Measurements from ENCODE around the gene TLE5.
A peak's percentile ranks its signal among the peaks of the same experiment; 100 is the strongest.
"Not testable (repeated sequence)": the region's sequence is repeated elsewhere in the genome, so short reads cannot be mapped to it uniquely, and the experiment has no call there.

The TLE5 gene

DNA sequence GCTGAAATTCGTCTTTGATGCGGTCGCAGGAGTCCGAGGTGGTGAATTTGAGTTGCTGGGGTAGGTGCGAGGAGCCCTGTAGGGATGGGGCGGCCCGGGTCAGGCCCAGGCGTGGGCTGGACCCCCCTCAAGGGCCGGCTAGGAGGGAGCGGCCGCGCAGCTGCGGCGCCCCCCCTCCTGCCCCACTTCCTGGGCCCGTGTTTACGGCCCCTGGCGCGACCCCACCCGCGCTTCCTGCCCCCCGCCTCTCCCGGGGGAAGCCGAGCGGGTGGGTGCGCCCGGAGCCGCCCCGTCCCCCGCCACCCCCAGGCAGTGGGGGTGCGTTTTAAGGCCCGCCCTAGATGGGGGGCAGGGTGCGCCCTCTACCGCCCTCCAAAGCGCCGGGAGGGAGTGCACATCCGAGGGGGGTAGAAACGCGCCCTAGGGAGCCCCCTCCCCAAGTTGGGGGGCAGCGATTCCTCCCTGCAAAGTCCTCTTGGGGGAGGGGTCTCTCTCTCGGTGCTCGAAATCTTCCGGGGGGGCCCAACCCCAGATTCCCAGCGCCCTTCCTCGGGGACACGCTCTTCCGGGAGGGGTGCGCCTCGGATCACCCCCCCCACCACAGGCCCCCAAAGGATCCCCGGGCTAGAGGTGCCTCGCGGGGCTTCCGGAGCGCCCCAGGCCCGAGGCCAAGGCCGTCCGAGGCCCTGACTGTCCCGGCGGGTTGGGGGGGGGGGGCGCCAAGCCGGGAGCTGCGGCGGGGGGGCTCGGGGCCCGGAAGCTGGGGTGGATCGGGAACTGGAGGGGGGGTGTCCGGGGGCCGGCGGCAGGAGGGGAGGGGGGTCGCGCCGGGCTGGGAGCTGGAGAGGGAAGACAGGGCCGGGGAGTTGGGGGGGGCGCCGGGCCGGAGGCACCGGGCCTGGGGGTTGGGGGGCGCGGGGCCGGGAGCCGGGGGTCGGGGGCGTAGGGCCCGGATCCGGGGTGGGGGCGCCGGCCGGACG, 823 bp downstream of the TLE5 start:
- peak in 43 of 56 donors; percentile 3 to 77 (median 34) for DNase-seq

DNA sequence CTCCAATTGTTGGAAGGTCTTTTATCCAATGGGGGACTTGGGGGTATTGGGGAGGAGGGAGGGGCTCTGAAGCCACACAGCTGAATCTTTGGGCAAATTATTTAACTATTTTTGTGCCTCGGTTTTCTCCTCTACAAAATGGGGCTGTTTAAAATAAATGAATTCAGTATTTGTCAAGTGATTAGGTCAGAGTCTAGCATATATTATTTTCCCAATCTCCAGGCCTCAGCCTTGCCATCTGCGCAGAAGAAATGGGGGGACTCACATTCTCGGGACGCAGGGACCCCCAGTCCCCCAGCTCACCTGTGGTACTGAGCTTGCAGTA, 1.5 kb downstream of the TLE5 start:
- no peak for DNase-seq

DNA sequence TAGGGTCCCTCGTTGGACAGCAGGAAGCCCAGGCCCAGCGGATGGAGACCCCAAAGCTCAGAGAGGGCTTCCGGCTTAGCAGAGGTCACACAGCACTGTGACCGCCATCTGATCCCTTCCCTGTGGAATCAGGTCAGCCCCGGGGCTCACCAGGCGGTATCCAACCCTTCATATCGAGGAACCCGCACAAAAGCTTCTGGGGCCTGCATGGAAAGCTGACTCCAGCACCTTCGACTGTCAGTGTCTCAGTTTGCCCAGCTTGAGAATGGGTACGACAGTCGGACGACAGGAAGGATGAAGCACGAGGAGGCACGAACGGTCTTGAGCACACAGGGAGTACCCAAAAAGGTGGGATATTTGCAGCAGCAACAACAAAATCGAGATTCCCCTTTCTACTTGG, 2.6 kb downstream of the TLE5 start:
- no peak for DNase-seq

DNA sequence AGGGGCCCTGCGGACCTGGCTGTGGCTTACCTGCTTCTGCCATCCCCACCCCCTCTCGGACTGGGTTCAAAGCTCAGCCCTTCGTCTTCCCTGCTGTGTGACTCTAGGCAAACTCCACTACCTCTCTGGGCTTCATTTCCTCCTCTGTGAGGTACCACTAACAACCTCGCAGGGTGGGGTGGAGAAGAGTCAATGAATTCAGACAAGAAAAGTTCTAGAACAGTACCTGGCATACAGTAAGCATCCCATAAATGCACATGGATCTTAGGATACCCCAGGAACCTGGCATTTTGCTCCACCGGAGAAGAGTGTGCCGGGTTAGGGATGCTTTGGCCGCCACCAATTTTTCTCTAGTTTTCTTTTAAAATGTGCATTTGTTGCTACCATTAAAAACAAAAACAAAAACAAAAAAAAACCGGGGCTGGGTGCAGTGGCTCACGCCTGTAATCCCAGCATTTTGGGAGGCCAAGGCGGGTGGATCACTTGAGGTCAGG, 3.4 kb downstream of the TLE5 start:
- no peak for DNase-seq

DNA sequence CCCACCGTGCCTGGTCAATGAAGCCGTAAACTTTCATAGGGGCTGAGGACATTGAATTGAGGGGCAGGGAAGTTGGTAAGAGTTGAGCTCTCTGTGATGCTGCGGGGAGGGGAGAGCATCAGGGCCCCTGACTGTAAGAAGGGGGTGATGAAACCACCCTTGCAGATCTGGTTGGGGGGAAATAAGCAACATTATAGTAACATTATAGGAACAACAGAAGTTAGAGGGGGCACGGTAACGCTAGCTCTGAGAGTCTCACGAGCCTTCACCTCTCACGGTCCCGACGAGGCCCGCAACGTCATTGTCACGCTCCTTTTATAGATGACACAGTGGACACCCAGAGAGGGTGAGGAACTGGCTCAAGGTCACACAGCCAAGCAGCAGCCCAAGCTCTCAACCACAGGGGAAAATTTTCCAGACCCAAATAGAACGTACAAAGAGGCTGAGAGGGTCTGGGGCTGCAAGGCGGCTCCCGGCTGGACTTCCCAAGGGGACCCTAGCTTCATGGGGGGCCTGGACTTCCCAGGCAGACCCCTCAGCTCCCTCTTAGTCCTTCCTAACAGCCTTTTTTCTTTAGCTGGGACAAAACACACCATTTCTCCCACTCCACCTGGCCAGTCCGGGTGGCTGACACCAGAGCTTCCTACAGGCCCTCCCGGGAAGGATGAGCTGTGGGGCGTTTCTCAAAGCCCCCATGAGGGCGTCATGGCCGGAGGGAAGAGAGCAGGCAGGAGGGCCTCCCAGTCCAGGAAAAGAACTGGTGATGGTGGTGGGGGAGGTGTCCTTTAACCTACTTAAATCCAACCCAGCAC, 4.1 kb downstream of the TLE5 start:
- DNase-seq: no peak

DNA sequence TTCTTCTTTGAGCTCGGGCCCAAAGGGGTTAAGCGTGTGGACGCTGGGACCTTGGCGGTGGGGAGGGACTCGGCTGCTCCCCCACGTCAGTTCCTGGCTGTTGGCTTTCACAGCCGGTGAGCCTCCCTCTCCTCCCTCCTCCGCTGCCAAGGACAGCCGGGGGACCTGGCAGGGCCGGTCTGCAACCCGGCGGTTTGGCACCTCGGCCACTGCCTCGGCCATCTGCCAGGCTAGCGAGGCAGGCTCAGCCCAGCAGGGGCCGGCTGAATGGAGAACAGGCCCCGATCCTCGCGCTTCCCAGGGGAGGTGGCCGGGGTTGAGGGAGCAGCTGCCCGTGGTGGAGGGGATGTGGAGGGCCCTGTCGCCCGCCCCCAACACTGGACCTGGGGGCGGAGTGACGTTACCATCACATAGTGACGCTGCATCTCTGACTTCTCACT, 5.0 kb downstream of the TLE5 start:
- peak in 54 of 56 donors; percentile 12 to 85 (median 58) for DNase-seq

DNA sequence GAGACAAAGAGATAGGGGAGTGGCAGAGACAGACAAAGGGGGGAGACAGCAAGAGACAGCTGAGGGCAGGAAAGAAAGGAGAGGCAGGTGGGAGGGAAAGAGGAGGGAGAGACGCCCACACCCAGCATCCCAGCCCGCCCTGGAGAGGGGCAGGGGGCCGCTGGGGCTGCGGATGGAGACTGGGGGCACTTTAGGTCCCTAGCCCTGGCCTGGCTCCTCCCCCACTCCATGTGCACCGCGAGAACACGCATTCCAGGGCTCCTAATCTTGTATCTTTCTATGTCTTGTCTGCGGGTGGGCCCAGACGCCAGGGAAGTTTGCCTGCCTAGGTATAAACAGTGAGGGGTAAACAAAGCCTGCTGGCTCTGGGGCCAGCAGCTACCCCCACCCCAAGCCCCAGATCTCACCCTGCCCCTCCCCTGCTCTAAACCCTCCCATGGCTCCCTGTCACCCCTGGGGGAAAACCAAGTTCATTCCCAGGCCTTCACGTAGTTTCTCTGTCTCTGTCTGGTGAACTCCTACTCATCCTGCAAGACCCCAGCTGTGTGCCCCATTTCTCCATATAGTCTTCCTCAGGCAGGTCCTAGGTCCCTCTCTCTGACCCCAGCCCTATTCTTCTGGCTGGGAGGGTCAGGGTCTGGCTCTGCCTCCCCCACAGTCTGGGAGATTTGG, 5.7 kb downstream of the TLE5 start:
- no peak for DNase-seq

DNA sequence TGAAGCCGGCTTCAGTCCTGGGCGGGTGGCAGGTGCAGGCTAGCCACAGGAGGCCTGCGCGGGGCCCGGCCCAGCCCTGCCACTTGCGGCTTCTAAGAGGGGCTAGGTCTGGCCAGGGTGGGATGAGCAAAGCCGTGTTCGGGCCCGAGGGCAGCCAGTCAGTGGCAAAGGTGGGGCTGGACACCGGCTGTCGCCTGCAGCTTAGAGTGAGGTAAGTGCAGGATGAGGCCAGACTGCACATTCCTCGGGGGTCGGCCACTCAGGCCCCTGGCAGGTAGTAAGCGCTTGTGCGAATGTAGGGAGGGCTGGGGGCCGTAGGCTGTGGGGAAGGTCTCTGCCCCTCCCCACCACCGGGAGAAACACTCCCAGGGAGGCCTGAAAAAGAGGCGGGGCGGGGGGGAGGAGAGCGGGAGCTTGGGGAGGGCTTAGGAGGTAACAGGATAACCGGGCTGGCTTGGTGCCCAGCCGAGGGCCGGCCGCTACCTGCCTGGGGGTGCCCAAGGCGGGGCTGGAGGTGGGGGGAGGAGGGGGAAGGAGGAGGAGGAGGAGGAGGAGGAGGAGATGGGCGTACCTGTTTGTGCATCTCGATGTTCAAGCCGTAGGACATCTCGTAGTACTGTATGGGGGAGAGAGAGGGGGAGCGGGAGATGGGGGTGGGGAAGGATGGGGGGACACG, 6.4 kb downstream of the TLE5 start:
- DNase-seq: no peak

DNA sequence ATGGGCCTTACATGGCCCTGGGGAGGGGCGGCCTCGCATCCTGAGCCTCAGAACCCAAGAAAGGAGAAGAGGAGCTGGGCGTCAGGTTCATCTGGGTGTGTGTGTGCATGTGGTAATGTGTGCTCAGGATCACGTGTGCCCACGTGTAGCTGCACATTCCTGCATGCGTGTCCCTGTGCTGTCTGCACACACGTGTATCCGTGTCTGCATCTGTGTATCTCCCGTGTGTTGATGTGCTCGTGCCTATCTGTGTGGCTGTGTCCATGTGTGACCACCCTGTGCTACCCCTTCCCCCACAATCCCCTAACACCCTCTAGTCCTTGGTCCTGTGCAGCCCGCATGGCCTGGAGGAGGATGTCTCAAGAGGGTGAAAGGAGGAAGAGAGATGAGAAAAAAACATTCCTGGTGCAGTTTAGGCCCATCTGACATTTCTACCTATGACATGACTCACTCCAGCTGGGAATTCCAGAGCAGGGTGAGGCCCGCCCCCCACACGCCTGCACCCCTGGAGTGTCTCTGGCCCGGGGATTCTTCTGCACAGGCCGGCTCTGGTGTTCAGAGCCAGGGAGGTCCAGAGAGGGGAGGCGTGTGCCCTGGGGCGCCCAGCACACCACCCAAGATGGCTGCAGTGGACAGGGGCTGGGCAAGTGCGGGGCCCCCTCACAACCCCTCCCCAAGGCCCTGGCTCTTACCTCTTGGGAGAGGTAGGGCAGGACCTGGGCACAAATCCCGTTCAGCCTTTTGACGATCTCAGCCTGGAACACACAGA, 7.1 kb downstream of the TLE5 start:
- peak in 10 of 56 donors; percentile 5 to 34 (median 20) for DNase-seq

DNA sequence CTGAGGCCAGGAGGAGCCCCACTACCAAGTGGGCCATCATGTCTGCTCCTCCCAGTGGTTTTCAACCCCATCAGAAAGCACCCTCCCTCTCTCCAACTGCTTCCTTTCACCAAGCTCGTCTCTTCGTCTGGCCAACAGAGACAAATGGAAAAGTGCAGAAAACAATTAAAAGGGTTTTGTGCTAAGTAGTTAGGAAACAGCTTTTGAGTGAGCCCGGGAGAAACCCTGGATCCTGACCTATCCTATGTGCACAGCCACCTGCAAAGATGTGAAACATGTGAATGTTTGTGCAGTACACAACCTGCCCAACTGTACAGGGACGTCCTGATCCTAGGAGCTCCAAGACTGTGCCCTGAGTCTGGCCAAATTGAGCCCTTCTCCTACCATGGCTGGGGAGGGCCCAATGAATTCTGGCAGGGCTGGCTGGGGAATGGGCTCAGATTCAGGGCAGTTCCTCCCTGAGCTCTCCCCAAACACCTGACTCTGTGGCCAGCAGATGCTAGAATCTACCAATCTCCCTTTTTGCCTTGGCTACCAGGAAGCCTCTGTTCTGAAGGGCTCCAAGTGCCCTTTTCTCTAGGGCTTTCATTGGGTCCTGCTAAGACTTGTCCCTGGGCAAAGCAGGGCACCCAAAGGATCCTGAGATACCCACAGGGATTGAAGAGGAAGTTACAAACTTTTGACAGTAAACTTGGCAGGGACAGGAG, 7.9 kb downstream of the TLE5 start:
- no peak for DNase-seq

DNA sequence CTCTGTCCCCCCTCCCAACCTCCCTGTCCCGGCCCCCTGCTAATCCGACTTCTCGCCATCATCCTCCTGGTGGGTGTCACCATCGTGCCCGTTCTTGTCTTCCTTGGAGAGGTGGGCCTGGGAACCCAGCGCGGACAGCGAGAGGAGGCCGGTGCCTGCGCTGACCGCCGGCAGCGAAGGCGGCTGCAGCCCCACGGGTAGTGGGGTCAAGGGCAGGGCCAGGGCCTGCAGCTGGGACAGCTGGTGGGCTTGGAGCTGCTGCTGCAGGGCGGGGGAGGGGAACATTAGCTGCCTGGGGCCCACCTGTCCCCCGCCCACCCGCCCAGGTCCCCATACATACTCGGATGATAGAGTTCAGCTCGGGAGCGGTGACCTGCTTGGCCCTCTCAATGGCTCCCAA, 8.5 kb downstream of the TLE5 start:
- no peak for DNase-seq

DNA sequence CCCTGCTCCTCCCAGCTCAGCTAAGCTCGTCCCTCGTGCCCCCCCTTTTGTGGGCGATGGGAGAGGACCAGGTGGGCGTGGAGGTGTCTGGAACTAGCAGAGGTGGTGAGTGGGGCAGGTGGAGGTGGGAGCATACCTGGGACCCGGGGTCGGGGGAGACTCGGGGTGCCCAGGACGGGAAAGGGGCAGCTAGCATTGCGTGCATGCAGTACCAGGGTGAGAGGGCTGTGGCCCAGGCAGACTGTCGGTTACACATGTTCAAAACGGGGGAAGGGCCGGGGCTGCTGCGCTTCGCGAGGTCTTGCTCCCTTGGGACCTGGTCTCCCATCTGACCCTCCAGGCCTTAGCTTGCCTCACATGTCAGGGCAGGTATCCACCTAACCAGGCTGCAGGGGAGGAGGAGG, 9.1 kb downstream of the TLE5 start:
- DNase-seq: peak in 2 of 56 donors; percentile 9 to 31

DNA sequence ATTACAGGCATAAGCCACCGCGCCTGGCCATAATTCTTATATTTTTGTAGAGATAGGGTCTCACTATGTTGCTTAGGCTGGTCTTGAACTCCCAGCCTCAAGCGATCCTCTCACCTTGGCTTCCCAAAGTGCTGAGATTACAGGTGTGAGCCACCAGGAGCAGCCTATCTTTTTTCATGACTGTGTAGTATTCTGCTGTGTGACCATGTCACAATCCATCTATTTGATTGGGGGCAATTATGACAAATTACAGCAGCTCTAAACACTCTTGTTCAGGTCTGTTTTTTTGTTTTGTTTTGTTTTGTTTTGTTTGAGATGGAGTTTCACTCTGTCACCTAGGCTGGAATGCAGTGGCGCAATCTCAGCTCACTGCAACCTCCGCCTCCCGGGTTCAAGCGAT, 12.3 kb downstream of the TLE5 start:
- not testable (repeated sequence) for DNase-seq

DNA sequence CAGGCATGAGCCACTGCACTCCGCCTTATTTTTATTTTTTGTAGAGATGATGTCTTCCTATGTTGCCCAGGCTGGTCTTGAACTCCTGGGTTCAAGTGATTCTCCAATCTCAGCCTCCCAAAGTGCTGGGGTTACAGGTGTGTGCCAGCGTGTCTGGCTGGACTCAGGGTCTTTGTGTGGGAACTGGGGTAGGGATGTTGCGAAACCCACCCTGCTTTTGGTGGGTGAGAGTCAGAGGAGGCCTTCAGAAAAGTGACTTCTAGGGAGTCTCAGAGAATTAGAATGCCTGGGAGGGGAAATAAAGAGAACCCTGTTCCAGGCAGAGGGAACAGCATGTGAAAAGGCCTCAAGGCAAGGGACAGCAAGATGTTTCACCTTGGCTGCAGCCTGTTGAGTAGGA, 13.2 kb downstream of the TLE5 start:
- DNase-seq: no peak

DNA sequence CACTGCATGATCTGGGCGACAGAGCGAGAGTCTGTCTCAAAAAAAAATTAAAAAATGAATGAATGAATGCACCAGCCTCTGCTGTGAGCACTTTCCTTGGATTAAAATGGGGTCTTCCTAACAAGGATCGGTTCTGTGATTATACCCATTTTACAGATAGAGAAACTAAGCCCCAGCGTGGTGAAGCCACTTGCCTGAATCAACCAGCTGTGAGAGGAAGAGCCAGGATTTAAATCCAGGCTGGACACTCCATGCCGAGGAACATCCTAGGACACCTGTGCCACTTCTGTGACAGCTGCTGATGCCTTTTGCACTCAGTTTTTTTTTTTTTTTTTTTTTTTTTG, 14.1 kb downstream of the TLE5 start:
- no peak for DNase-seq

DNA sequence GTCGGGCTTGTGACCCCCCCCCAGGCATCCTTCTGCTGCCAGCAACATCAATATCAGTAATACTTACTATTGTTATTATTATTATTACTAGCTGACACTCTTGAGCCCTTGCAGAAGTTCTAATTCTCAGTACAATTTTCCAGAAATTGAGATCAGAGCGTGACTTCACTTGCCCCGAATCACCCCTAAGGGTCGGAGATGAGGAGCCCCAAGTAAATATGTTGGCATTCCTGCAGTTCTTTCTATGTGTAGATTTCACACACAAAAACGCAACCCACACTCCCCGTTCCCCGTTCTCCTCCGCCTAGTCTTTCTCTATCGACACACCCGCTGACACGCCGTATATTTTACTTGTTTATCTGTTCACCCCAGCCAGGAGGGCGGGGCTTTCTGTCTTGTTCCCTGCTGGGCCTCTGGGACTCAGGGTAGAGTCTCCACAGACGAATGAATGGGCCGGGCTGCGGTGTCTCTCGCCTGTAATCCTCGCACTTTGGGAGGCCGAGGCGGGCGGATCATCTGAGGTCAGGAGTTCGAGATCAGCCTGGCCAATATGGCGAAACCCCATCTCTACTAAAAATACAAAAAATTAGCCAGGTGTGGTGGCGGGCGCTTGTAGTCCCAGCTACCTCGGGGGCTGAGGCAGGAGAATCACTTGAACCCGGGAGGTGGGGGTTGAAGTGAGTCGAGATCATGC, 14.7 kb downstream of the TLE5 start:
- DNase-seq: peak in 3 of 56 donors; percentile 8 to 20 (median 13)

DNA sequence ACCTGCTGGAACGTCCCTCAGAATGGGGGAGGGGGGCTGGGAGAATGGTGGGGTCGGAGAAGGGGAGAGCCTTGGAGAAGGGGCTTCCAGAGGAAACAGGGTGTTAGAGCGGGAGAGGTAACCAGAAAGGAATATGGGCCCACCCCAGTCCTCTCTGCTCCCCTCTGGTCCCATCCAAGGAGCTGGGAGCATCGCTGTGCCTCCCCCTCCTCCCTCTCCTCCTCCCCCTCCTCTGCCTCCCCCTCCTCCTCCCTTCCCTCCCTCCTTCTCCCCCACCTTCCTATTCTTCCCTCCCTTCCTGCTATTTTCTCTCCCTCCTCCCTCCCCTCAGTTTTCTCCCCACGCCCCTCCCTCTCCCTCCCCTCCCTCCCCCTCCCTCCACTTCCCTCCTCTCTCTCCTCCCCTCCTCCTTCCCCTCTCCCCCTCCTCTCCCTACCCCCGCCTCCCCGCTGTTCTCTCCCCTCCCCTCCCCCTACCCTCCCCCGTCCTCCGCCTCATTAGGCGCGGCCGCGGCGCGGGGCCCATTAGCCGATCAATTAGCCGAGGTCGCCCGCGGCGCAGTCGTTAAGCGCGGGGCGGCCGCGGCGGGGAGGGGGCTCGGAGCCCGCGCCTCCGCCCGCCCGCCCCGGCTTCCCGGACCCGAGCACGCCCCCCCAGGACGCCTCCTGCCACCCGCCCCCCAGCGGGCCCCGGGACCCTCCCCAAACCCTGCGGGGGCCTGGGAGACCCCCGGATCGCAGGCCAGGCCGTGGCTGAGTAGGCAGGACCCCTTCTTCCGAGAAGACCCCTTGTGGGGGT, 15.4 kb downstream of the TLE5 start:
- DNase-seq: peak in 1 of 56 donors; percentile 13

All from nucleus accumbens (tissue), 56 donors.